ENCODE measurements around the gene MAPK7. TPM values are rescaled to one million over a fixed set of nuclear protein-coding genes. Genes with fewer than 3 reads are reported as not detected.

Gene MAPK7
- total and polyA plus RNA-seq, 9 of the 15 experiments (the other 6 are each of a cell fraction or from before 2014, with no cell fraction given): 0.46 to 7.5 (median 2.5) TPM

DNA sequence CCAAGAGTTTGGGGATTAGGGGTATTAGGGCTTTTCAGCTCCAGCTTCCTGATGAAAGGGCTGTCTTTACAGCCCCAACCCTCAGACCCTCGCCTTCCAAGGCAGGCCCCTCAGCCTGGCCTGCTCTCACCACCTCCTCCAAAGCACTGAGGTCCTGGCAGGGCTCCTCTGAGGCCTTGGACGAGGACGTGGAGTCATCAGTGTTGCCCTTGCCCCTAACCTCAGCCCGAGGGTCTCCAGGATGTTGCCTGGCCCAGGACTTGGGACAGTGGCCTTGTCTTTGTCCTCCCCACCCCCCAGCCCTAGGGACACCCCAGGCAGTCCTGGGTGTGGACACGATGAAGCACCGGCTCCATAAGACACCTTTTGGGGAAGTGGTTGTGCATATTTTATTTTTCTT lies 44.0 kb upstream of the MAPK7 start:
- H3K27me3 ChIP-seq (ENCODE audit: control insufficient read depth in 2 of 2, insufficient read depth in 2 of 2, low read length in 2 of 2): no peaks in the 10 kb centered on the region
- ChIA-PET CTCF (ENCODE audit: low intra/inter-chr PET ratio) (no interaction called here), POLR2A (interaction anchor here (1.0 kb wide), 1 partner anchor 21 kb away, joined by 4 read pairs; no protein-coding TSS in a partner anchor)
- intact Hi-C loops (cut with micrococcal nuclease): no loop called here
- H4K20me1 ChIP-seq (replicated peaks; ENCODE audit: control insufficient read depth, insufficient read depth, low read length): no peaks in the 10 kb centered on the region
- in situ Hi-C loops (cut with MboI): no loop called here
- no peak overlapping the region for H3K4me3 ChIP-seq
- no peaks in the 10 kb centered on the region for H3K9me1 ChIP-seq (ENCODE audit: control insufficient read depth, insufficient read depth, low read length)
- no peaks in the 10 kb centered on the region for H3K9me3 ChIP-seq (replicated peaks; ENCODE audit: control insufficient read depth, insufficient read depth, low read depth, low read length)
- no TSS peak for BruUV-seq (replicated peaks)
- H3K36me3 ChIP-seq (ENCODE audit: control insufficient read depth, insufficient read depth, low read length): no peaks in the 10 kb centered on the region; the same call in 2 of the 3 replicates
- ATAC-seq (no peak), FAIRE-seq (no peak), DNase-seq (ENCODE audit: extremely low read depth in 1 of 4, low spot score in 3 of 4) (no peak)
- H3K9ac ChIP-seq (ENCODE audit: insufficient read depth in 1 of 2, low read depth in 2 of 2, low read length in 2 of 2): peak overlapping the region in 1 of 2 experiments; percentile 31; a peak in 1 of 4 replicates
- H3K79me2 ChIP-seq (ENCODE audit: control insufficient read depth, insufficient read depth, low read length): no peaks in the 10 kb centered on the region
- H2AFZ ChIP-seq (ENCODE audit: low read depth, low read length): no peak overlapping the region
- H3K27ac ChIP-seq (ENCODE audit: extremely low read depth, low read depth, low read length): no peak overlapping the region
- H3K4me1 ChIP-seq (replicated peaks in 1 of 2; ENCODE audit: control insufficient read depth in 2 of 2, insufficient read depth in 2 of 2, low read length in 2 of 2): peaks cover 0 to 12% of the 10 kb centered on the region in 2 experiments; a peak in 2 of 5 replicates
- TF ChIP-seq ZBTB49 (CRISPR knock-in tag; IDR thresholded peaks at IDR 0.05; ENCODE audit: borderline replicate concordance): no peak
- TF ChIP-seq KHSRP (IDR thresholded peaks at IDR 0.05): no peak
- no peak for TF ChIP-seq GTF2A2 (tag; IDR thresholded peaks at IDR 0.05)
- TF ChIP-seq GTF2B (IDR thresholded peaks at IDR 0.05; ENCODE audit: extremely low read depth, insufficient read length): no peak
- no peak for TF ChIP-seq ZNF778 (CRISPR knock-in tag; IDR thresholded peaks at IDR 0.05)
- TF ChIP-seq, protein P1, sequence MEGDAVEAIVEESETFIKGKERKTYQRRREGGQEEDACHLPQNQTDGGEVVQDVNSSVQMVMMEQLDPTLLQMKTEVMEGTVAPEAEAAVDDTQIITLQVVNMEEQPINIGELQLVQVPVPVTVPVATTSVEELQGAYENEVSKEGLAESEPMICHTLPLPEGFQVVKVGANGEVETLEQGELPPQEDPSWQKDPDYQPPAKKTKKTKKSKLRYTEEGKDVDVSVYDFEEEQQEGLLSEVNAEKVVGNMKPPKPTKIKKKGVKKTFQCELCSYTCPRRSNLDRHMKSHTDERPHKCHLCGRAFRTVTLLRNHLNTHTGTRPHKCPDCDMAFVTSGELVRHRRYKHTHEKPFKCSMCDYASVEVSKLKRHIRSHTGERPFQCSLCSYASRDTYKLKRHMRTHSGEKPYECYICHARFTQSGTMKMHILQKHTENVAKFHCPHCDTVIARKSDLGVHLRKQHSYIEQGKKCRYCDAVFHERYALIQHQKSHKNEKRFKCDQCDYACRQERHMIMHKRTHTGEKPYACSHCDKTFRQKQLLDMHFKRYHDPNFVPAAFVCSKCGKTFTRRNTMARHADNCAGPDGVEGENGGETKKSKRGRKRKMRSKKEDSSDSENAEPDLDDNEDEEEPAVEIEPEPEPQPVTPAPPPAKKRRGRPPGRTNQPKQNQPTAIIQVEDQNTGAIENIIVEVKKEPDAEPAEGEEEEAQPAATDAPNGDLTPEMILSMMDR (IDR thresholded peaks at IDR 0.05 in 2 of 3, conservative IDR thresholded peaks at IDR 0.05 in 1 of 3; ENCODE audit: insufficient read depth in 2 of 3, low read depth in 1 of 3, low read length in 3 of 3): no peak
- TF ChIP-seq DLX4 (CRISPR knock-in tag; IDR thresholded peaks at IDR 0.05): no peak
- TF ChIP-seq MYBL2 (IDR thresholded peaks at IDR 0.05; ENCODE audit: low read depth): no peak
- no peak for TF ChIP-seq MYBL2 (CRISPR knock-in tag; IDR thresholded peaks at IDR 0.05; ENCODE audit: borderline replicate concordance)
- H3K4me2 ChIP-seq (ENCODE audit: insufficient read depth, low read length): no peak overlapping the region
- WGBS (ENCODE audit: insufficient coverage, low coverage, missing lambda C conversion rate): 85% methylated on average over 4 of the region's 6 CpGs

Data from K562 (cell line).